ENCODE data around the gene C5AR1.

Gene C5AR1

DNA sequence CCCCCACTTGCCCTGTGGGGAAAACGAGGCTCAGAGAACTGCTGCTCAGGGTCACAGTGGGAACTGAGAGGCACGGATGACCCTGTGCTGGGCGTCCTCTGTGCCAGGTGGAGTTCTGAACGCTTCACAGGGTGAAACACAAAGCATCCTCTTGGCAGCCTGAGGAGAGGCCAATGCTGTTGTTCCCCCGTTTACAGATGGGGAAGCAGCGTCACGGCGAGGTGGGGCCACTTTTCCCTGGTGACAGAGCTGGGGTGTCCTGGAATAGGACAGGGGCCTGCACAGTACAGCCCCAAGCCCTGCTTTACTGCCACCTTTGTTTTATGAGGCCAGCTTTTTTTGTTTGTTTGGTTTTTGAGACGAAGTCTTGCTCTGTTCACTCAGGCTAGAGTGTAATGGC, 61.6 kb downstream of the C5AR1 start:
- DNase-seq, result no peak
